ENCODE results near the gene GABARAP.
A peak's percentile ranks its signal among the peaks of the same experiment; 100 is the strongest.

Gene GABARAP

DNA sequence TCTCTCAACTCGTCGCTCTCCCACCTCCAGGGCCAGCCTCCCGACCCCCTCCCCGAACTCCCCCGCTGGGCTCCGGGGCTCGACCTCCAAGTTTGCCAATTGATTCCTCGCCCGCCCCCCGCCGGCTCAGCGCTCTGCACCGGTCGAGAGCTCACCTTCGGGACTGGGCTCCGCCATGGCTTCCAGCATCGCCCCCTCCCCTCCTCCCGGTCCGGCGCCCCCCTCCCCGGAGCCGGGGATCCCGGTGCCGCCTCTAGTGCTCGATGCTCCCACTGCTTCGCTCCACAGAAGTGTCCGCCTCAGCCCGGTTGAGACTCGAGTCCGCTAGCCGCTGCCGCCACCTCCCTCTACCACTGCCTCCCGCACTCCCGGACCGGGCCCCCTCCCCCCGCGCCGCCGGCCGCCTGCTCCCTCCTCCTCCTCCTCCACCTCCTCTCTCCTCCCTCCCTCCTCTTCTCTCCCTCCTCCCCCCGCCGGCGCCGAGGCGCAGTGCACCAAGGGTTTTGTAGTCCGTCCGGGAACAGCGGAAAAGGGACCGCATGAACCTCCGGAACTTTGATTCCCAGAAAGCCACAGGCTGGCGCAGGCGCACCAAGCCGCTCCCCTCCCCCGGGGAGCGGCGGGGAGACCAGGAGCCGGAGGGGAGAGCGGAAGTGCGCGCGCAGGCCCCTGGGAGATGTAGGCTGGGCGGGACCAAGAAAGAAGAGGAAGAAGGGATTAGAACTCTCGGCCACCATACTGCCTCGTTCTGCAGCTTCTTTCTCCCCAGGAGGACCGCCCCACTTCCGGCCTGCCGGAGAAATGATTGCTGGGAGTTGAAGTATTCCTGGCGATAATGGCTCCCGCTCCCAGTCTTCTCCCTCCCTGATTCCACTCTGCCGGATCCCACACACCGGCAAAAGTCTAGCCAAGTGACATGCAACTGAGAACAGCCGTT lies 2.9 kb downstream of the GABARAP start, which contains the start of gene PHF23:
PHF23 (minus strand) TSS at position 367 of the 937 bp plus-strand sequence; CDS start at position 189, 178 bp downstream.
- peak; percentile 99 to 100 for DNase-seq (ENCODE audit: low read depth in 2 of 2)

DNA sequence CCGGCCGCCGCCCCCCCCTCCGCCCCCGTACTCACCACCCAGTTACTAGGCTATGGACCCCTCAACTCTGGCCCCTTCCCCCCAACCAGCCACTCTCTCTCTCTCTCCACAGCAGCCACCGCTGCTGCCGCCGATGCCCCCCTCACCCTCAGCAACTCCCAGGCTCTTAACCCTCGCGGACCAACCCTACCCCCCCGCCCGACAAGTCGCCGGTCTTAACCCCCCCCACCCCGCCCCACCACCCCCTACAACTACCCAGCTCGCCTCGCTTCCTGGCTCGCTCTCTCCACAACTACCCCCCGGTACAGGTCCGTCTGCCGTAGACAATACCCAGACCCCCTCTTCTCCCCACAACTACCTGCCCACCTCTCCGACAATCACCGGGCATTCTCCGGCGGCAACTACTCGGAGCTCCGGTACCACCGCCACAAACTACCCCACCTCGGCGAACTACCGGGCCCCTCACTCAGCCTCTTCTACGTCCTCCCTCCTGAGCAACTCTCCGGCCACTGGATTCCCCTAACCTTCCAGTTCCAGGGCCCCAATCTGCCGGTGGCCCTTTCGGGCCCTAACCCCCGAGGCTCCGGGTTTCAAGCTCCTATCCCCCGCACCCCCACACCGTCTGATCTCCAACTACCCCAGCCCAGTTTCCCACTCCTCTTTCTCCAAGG lies 3.7 kb downstream of the GABARAP start:
- DNase-seq (ENCODE audit: low read depth in 2 of 2) = no peak

- peak in 1 of 2 experiments; percentile 57 for DNase-seq (ENCODE audit: low read depth in 2 of 2)
Observed at GRCh38 chr17:7237761-7238419, 4.4 kb downstream of the GABARAP start.

- DNase-seq (ENCODE audit: low read depth in 2 of 2) = no peak
Observed at GRCh38 chr17:7237266-7237760, 4.9 kb downstream of the GABARAP start.

DNA sequence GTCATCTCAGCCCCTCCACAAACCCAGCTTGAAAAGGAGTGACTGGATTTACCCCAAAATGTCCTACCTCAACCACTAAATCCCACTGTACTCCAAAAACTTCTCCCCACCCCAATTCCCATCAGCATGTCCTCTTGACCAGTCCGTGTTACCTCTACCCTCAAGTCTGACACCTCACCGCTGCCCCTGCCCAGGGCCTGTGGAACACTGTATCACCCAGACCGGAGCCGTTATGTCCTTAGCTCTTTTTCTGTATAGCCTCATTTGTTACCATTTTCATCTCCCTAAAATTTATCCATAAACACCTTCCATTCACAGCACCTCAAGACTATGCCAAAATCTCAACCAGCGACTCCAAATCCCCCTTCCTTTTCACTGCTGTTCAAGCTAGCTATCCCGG lies 5.4 kb downstream of the GABARAP start:
- no peak for DNase-seq (ENCODE audit: low read depth in 2 of 2)

GRCh38 chr17:7235693-7236665 lies 6.3 kb downstream of the GABARAP start:
- DNase-seq (ENCODE audit: low read depth in 2 of 2) = no peak

DNA sequence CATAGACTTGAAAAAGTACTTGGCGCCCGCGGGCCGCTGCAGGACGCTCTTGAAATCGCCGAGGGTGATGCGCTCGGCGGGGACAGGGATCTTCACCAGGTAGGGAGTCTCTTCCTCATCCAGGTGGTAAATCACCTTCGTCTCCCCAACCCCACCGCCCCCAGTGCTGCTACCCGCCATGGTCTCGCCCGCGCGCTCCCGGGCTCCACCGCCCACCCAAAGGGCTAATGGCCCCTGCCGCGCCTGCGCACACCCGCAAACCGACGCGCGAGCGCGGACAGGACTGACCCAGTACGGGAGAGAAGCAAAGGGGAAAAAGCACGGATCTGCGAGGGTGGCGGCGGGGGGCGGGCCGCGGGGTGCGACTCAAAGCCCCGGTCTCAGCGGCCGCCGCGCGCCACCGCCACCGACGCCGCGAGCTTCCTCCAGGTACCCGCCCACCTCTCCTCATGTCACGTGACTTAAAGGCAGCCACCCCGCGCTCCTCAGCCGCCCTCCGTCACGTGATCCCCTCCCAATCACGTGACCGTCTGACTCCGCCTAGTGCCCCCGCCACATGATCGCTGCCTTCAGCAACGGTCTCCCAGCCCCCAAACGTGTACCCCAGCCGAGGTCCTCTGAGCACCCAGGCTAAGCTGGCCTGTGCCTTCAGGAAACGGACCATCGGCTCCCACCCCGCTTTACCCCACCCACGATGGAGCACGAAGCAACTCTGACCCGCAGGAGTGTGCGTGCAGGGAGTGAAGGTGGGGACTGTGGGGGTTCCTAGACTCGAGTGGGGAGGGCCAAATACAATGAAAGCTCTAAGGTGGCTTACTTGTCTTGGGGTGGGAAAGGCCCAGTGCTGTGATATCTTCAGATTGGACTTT lies 7.9 kb downstream of the GABARAP start, which contains the start of gene DVL2:
DVL2 (minus strand) TSS at position 435 of the 869 bp plus-strand sequence; CDS start at position 180, 255 bp downstream.
- DNase-seq (ENCODE audit: low read depth in 2 of 2) = peak; percentile 89 to 90

DNA sequence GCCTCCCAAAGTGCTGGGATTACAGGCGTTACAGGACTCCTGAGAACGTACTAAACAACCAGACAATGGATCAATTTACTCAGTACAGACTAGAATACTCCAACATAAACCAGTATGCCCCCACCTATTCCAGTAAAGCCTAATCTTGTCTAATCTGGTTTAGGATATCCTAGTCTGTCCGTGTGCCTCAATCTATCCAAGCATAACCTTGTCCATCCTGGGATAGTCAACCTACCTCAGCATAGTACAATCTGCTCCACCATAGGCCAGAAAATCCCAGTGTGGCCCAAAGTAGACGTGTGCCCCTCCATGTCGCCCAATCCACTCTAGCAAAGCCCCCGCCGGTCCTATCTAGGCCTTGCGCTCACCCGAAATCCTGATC lies 8.6 kb downstream of the GABARAP start:
- no peak for DNase-seq (ENCODE audit: low read depth in 2 of 2)

DNA sequence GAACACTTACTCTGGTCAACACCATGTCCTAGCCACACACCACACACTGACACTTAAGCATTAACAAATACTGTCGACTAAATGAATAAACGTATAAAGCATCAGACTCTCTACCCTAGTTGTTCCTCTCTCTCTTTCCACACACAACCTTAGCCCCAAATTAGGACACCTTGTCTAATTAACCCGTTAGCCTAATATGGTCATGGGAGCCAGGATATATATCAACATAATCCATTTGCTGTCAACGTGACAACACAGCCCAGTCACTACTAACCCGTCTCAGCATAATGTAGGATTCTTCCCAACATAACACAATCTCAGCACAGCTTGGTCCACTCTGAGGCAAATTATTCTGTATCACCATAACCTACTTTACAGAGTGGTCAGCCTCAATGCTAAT lies 10.1 kb downstream of the GABARAP start:
- DNase-seq (ENCODE audit: low read depth in 2 of 2) = no peak

DNA sequence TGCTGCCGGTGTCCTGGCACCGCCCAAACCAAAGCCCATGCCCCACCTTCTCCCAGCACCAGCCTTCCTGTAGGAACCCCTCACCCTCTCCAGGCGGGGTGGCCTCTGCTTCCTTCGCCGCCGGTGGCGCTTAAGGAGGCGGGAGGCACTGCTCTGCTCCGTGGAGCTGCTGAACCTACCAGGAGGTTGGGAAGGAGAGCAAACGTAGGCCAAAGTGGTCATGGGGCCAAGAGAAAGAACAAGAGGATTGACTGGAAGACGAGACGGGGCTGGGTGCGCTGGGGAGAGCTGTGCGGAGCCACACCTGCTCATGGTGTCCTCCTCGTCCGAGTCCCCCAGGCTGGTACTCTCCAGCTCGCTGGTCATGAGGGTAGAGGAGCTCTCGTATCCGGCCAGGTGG lies 12.7 kb downstream of the GABARAP start:
- DNase-seq (ENCODE audit: low read depth in 2 of 2) = no peak

- DNase-seq (ENCODE audit: low read depth in 2 of 2) = no peak
Observed at GRCh38 chr17:7228920-7229319, 13.3 kb downstream of the GABARAP start.

- DNase-seq (ENCODE audit: low read depth in 2 of 2) = no peak
Observed at GRCh38 chr17:7226721-7227710, 15.2 kb downstream of the GABARAP start.

DNA sequence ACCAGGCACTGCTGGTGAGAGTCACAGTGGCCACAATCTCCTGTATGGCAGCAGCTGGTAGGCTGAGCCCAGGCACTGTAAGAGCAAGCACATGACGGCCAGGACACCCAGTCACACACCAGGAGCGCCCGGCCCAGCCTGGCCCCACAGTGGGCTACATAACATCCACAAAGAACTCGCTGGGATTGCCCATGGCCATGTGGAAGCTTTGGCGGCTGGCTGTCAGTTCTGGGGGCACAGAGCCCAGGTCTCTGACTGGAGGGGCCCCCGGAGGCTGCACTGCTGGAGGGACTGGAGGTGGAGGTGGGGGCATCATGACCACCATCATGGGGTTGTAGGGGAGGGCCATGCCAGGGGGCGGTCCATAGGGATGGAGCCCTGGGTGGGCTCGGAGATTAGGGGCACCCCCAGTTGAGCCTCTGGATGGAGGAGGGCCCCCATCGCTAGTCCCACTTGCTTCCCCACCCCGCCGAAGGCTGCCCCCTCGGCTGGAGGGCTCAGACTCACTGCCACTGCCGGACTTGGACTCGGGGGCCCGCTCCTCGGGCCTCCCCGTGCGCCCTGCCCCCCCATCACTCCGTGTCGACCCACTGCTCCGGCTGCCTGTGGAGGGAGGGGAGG lies 16.4 kb downstream of the GABARAP start:
- no peak for DNase-seq (ENCODE audit: low read depth in 2 of 2)

DNA sequence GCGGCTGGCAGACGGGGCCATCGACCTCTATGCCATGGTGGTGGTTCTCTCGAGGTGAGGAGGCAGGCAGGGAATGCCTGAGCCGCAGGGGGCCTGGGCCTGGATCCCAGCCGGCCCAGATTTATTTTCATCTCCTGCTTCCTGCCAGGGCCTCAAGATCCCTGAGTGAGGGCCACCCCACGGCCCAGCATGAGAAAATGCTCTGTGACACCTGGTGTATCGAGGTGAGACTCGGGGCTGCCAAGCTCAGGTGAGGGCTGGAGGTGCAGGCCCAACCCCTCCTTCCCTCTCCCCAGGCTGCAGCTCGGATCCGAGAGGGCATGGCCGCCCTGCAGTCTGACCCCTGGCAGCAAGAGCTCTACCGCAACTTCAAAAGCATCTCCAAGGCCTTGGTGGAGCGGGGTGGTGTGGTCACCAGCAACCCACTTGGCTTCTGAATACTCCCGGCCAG lies 17.6 kb downstream of the GABARAP start:
- no peak for DNase-seq (ENCODE audit: low read depth in 2 of 2)

DNA sequence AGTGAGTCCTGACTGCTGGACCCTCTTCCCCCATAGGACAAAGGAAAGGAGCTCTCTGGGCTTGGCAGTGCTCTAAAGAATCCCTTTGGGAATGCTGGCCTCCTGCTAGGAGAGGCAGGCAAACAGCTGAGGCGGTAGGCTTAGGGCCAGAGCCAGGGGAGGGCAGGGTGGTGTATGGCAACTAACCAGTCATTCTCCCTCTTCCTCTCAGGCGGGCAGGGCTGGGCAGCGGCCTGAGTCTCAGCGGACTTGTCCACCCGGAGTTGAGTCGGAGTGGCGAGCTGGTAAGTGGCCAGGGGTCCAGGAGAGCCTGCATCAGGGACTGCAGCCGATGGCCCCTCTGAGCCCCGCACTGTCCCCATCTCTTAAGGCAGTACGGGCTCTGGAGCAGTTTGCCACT lies 18.1 kb downstream of the GABARAP start:
- no peak for DNase-seq (ENCODE audit: low read depth in 2 of 2)

DNA sequence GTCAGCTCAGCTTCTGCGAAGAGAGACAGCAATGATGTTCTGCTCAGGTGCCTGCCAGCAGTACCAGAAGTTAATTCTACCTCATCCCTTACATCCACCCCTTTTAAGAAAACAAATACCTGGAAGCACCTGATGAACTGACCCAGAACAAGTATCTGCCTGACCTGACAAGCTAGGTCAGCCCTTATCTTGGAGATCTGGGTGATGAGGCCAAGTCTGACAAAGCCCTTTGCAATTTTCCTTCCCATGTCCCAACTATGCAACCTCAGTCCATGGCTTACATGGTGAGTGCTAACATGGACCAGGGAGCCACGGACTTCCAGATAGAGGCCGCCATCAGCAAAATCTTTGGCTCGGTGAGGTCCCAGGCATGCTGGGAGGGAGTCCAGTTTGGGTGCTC lies 18.9 kb downstream of the GABARAP start:
- no peak for DNase-seq (ENCODE audit: low read depth in 2 of 2)

DNA sequence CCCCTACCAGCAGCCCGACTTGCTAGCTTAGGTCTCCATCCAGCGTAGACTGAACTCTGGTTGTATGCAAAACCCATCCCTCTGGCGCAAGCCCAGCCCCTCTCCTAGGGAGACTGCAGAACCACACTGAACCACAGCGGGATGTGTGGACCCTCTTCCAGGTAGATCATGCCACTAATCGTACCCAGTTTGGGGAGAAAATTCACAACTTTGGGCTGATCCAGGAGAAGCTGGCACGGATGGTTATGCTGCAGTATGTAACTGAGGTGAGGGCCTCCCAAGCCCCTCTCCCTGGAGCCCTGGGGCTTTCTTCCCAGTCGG lies 19.3 kb downstream of the GABARAP start:
- no peak for DNase-seq (ENCODE audit: low read depth in 2 of 2)

Measured in fibroblast of skin of left quadriceps (primary cell).